Stimulated activated effector memory CD8-positive, alpha-beta T cell treated with anti-CD3 and anti-CD28 coated beads, Interleukin-12 subunit alpha, Interleukin-12 subunit beta, amount 100 ng/mL, for 72 hours (primary cell): ENCODE measurements around the gene WNK1.
A peak's percentile ranks its signal among the peaks of the same experiment; 100 is the strongest.

Source experiments
- ATAC-seq: fragments of 150-1000 bp; cut with Tn5 transposase; 2 replicates; pipeline ENCODE4 v1.10.0; 2021
- DNase-seq, 2 donors: peaks; one replicate each; pipeline ENCODE4 v3.0.0; 2021 to 2022; ENCODE audit warnings: low spot score in 2 of 2
- H3K27ac Mint-ChIP-seq: one replicate; pipeline ENCODE4 v1.8.0; 2022; ENCODE audit warnings: mild to moderate bottlenecking, mixed read lengths
- H3K36me3 Mint-ChIP-seq: one replicate; pipeline ENCODE4 v1.8.0; 2022; ENCODE audit warnings: mild to moderate bottlenecking, mixed read lengths
- H3K4me1 Mint-ChIP-seq: one replicate; pipeline ENCODE4 v1.8.0; 2022; ENCODE audit warnings: mixed read lengths
- H3K4me3 Mint-ChIP-seq: one replicate; pipeline ENCODE4 v1.8.0; 2022; ENCODE audit warnings: mild to moderate bottlenecking, mixed read lengths
- H3K9me3 Mint-ChIP-seq: one replicate; pipeline ENCODE4 v1.8.0; 2022; ENCODE audit warnings: mixed read lengths

The WNK1 gene

DNA sequence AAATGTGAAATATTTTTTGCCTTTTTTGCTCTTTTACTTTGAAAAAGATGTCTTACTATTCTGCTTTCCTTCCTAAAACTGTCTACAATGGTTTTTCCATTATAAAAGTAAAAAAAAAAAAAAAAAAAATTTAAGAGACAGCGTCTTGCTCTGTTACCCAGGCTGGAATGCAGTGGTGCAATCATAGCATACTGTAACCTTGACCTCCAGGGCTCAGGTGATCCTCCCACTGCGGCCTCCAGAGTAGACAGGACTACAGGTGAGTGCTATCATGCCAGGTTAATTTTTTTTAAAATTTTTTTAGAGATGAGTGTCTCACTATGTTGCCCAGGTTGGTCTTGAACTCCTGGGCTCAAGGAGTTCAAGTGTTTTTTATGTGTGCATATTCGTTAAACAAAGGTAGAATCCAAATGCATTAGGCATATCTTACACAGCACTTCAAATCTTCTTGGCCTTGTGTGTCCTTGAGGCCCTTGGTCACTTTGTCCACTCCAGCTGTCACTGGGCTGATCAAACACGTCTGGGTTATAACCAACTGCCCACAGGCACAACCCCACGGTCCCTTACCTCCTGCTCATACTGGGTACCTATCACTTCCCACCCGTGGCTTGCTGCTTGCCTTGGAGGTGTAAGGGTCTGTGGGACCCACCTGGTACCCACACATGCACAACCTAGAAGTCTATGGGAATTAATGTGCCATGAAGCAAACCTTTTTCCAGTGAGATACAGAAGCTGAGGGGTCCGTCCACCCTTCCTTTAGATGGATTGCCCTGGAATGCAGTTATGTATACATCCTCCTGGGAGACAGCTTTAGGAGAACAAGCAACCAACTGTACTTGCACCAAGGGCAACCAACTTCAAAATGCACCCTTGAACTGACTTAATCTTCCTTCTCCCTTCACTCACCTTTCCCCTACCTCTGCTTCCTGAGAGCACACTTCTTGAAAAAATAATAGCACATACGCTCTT lies 184.3 kb downstream of the WNK1 start:
- no peak for DNase-seq
- Mint-ChIP-seq H3K36me3 (peaks cover 49% of the 10 kb centered on the region), H3K27ac (no peak overlapping the region), H3K4me1 (no peaks in the 10 kb centered on the region), H3K9me3 (no peaks in the 10 kb centered on the region), H3K4me3 (no peak overlapping the region)
- ATAC-seq, result no peak

DNA sequence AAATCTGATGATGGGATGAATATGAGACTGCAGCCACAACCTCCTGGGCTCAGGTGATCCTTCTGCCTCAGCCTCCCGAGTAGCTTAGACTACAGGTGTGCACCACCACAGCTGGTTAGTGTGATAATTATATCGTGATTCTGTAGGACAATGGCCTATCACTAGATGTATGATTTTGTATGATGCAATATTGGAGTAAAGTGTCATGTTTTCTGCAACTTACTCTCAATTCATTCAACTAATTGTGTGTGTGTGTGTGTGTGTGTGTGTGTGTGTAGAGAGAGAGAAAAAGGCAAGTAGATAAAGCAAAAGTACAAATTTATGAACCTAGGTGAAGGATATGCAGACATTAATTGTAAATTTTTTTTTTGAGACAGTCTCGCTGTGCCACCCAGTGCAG lies 186.4 kb downstream of the WNK1 start:
- no peak overlapping the region for H3K4me3 Mint-ChIP-seq
- peak overlapping the region; percentile 83 for H3K27ac Mint-ChIP-seq
- ATAC-seq, result no peak
- H3K9me3 Mint-ChIP-seq, result no peaks in the 10 kb centered on the region
- no peak for DNase-seq
- H3K36me3 Mint-ChIP-seq, result peaks cover 50% of the 10 kb centered on the region
- H3K4me1 Mint-ChIP-seq, result peaks cover 3% of the 10 kb centered on the region

DNA sequence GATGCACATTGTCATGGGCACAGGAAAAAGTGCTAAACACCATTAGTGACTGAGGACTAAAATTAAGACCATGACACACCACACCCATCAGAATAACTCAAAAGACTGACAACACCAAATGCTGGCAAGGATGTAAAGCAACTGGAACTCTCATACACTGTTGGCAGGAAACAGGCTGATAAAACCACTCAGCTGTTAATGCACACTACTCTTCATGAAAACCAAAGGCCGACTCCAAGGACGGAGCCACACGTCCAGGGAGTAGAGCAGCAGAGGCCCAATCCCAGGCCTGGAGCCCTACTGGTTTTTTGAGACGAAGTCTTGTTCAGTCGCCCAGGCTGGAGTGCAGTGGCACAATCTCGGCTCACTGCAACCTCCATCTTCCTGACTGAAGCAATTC lies 190.7 kb downstream of the WNK1 start:
- no peak for ATAC-seq

DNA sequence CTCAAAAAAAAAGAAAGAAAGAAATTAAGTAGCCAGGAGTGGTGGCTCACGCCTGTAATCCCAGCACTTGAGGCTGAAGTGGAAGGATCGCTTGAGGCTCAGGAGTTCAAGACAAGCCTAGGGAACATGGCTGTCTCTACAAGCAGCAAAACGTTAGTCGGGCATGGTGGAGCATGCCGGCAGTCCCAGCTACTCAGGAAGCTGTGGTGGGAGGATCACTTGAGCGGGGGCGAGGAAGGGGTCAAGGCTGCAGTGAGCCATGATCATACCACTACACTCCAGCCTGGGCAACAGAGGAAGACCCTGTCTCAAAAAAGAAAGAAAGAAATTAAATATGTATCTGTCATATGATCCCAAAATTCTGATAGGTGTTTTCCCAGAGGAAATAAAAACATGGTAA lies 191.8 kb downstream of the WNK1 start:
- Mint-ChIP-seq H3K4me3 (peak overlapping the region; percentile 16), H3K36me3 (peaks cover 55% of the 10 kb centered on the region), H3K4me1 (peaks cover 37% of the 10 kb centered on the region), H3K9me3 (no peaks in the 10 kb centered on the region), H3K27ac (peak overlapping the region; percentile 81)
- DNase-seq (no peak), ATAC-seq (no peak)

More for the DNA sequence above, 190.7 kb downstream of the WNK1 start:
- no peak for DNase-seq
- no peak overlapping the region for H3K4me3 Mint-ChIP-seq
- peaks cover 29% of the 10 kb centered on the region for H3K4me1 Mint-ChIP-seq
- no peak overlapping the region for H3K27ac Mint-ChIP-seq
- H3K36me3 Mint-ChIP-seq, result peaks cover 61% of the 10 kb centered on the region
- no peaks in the 10 kb centered on the region for H3K9me3 Mint-ChIP-seq

DNA sequence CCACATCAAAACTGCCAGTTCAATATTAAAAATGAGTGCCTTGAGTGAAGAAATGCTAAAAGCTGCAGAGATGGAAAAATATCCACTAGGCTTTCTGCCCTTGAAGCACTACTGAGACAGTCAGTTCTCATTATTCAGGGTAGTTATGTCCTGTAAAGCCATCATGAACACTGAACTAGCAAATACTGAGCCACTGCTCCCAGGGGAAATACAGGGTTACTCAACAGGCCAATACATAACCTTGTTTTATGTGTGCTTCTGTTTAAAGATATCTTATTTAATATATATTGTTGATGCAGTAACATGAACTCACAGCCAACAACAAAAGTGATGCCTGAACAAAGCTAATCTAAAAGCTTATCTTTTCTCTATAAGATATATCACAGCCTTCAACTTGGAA lies 193.8 kb downstream of the WNK1 start:
- H3K4me1 Mint-ChIP-seq, result peaks cover 41% of the 10 kb centered on the region
- H3K9me3 Mint-ChIP-seq, result no peaks in the 10 kb centered on the region
- peak overlapping the region; percentile 59 for H3K4me3 Mint-ChIP-seq
- no peak for ATAC-seq
- peaks cover 46% of the 10 kb centered on the region for H3K36me3 Mint-ChIP-seq
- DNase-seq, result no peak
- peak overlapping the region; percentile 71 for H3K27ac Mint-ChIP-seq

DNA sequence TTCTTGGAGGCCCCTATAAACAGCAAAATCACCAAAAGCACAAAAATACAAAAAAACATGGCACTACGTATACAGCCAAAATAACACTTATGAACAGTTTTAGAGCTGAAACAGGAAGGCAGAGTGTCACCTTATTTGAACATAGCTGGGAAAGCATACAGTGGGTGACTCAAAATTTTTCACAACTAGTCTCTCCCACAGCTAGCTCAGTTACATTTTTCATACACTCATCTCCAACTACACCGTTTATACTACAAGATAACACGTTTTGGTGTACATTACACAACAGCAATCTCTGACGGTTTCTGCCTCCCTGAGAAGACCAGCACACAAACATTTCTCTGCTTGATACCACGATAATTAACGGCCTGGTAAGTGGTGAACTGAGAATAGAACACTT lies 194.3 kb downstream of the WNK1 start:
- ATAC-seq (peak; percentile 70), DNase-seq (no peak)
- H3K9me3 Mint-ChIP-seq, result no peaks in the 10 kb centered on the region
- H3K36me3 Mint-ChIP-seq, result peaks cover 41% of the 10 kb centered on the region
- H3K27ac Mint-ChIP-seq, result peak overlapping the region; percentile 71
- peaks cover 44% of the 10 kb centered on the region for H3K4me1 Mint-ChIP-seq
- peak overlapping the region; percentile 59 for H3K4me3 Mint-ChIP-seq

DNA sequence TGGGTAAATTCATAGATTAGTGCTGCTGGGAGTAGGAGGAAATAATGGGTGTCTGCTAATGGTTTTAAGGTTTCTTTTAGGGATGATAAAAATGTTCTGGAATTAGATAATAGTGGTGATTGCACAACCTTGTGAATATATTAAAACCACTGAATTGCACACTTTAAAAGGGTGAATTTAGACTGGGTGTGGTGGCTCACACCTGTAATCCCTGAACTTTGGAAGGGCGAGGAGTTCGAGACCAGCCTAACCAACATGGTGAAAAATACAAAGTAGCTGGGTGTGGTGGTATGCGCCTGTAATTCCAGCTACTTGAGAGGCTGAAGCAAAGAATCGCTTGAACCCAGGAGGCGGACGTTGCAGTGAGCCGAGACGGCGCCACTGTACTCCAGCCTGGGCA lies 195.9 kb downstream of the WNK1 start:
- DNase-seq (no peak), ATAC-seq (no peak)
- Mint-ChIP-seq H3K9me3 (no peaks in the 10 kb centered on the region), H3K27ac (peak overlapping the region; percentile 99), H3K4me3 (peak overlapping the region; percentile 100), H3K36me3 (peaks cover 36% of the 10 kb centered on the region), H3K4me1 (peaks cover 44% of the 10 kb centered on the region)

DNA sequence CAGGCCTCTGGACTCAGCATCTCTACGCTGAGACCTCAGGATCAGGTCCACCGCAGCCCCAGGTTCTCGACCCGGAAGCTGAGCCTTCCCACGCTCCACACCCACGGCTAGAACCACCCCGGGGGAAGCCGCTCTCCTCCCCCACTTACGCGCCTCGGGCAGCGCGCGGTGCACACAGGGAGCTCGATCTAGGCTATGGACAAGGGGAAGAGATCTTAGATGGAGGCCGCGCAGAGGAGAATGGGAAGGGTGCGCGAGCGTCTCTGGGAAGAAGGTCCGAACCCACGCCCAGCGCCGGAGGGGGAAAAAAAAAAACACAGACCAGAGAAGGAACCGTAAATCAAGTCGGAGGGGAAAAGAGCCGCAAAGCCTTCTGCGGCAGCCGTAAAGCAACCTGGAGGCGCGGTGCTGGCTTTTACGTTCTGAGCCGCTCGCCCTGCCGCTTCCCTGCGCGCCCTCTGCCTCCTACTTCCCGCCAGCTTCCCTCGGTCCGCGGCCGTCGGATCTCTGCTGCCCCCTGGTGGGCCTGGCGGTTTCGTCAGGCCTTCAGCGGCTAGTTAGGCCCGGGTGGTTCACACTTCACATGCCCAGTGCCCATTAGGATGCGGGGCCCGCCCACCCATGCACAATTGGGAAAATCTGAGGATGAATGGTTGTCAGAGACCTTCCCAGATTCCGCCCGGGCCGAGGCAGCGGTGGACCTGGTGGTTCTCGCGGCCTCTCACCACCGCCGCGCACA lies 197.2 kb downstream of the WNK1 start, which contains the start of gene RAD52:
Gene RAD52 (minus strand): TSS at position 242 of the 739 bp plus-strand sequence. CDS start 16,636 bp downstream, outside the sequence.
- H3K4me1 Mint-ChIP-seq, result peaks cover 38% of the 10 kb centered on the region
- peak; percentile 99 to 100 for DNase-seq
- H3K36me3 Mint-ChIP-seq, result peaks cover 26% of the 10 kb centered on the region
- peak within 1 kb of the TSS; percentile 99 for H3K27ac Mint-ChIP-seq
- no peaks in the 10 kb centered on the region for H3K9me3 Mint-ChIP-seq
- ATAC-seq, result peak; percentile 85
- peak within 1 kb of the TSS; percentile 100 for H3K4me3 Mint-ChIP-seq

DNA sequence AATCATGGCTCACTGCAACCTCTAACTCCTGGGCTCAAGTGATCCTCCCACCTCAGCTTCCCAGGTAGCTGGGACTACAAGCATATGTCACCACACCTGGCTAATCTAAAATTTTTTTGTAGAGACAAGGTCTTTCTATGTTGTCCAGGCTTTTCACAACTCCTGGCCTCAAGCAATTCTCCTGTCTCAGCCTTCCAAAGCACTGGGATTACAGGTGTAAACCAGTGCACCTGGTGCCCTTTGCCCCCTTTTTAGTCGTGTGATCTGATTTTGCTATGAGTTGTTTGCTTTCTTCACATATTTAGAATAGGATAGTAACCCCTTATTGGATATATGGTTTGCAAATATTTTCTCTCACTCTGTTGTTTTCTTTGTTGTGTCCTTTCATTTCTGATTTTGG lies 198.8 kb downstream of the WNK1 start:
- Mint-ChIP-seq H3K4me3 (peak overlapping the region; percentile 100), H3K9me3 (no peaks in the 10 kb centered on the region), H3K27ac (no peak overlapping the region), H3K4me1 (peaks cover 33% of the 10 kb centered on the region), H3K36me3 (peaks cover 16% of the 10 kb centered on the region)
- no peak for DNase-seq
- ATAC-seq, result no peak

DNA sequence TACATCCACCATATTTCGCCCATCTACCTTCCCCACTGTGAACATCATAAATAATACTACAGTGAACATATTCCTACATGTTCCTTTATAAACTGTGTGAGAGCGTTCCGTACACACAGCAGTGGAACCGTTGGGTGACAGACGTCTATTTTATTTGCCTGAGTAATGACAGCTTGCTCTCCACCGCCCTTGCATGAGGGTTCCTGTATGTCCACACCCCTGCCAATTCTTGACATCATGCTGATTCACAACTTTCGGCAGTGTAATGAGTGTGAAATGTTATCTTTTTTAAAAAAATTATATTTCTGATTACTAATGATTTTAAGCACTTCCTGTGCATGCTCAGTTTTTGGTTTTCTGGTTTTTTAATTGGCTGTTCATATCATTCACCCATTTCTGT lies 201.4 kb downstream of the WNK1 start:
- H3K4me3 Mint-ChIP-seq, result no peak overlapping the region
- ATAC-seq (peak; percentile 47), DNase-seq (no peak)
- H3K4me1 Mint-ChIP-seq, result peaks cover 16% of the 10 kb centered on the region
- H3K9me3 Mint-ChIP-seq, result no peaks in the 10 kb centered on the region
- H3K27ac Mint-ChIP-seq, result no peak overlapping the region
- H3K36me3 Mint-ChIP-seq, result peaks cover 10% of the 10 kb centered on the region

DNA sequence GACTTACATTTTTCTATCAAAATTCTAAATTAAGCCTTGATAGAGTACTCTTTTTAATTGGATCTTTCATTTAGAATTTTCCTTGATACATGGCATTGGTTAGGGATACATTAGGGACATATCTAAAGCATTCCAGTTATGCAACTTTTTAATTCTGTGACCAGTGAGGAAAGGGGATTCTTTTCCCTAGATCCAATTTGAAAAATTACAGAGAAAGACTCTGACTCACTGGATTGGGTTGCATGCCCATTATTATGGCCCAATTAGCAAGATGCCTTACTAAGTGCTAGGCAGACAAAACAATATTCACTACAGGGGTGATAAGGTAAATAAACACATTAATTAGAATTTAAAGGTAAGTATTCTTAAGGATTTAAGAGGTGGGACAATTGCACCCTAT lies 202.4 kb downstream of the WNK1 start:
- Mint-ChIP-seq H3K27ac (no peak overlapping the region), H3K4me1 (peaks cover 10% of the 10 kb centered on the region), H3K4me3 (no peak overlapping the region), H3K9me3 (no peaks in the 10 kb centered on the region), H3K36me3 (peaks cover 4% of the 10 kb centered on the region)
- no peak for ATAC-seq
- no peak for DNase-seq

DNA sequence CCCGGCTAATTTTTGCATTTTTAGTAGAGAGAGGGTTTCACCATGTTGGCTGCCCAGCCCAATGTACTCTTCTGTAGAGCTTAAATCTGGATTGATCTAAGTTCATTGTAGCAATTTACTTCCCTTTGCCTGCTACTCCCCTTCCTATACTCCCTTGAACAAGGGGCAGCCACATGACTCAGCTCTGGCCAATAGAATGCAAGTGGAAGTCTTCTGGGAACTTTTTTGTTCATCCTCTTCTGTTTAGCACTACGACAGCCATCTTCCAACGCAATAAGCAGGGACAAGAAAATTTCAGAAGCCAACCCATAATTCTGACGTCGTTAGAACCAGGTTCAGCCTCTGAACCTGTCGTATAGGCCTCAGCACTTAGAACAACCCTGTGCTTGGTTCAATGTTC lies 203.6 kb downstream of the WNK1 start:
- Mint-ChIP-seq H3K4me1 (peaks cover 10% of the 10 kb centered on the region), H3K27ac (no peak overlapping the region), H3K4me3 (no peak overlapping the region), H3K9me3 (no peaks in the 10 kb centered on the region), H3K36me3 (no peaks in the 10 kb centered on the region)
- ATAC-seq, result no peak
- no peak for DNase-seq

DNA sequence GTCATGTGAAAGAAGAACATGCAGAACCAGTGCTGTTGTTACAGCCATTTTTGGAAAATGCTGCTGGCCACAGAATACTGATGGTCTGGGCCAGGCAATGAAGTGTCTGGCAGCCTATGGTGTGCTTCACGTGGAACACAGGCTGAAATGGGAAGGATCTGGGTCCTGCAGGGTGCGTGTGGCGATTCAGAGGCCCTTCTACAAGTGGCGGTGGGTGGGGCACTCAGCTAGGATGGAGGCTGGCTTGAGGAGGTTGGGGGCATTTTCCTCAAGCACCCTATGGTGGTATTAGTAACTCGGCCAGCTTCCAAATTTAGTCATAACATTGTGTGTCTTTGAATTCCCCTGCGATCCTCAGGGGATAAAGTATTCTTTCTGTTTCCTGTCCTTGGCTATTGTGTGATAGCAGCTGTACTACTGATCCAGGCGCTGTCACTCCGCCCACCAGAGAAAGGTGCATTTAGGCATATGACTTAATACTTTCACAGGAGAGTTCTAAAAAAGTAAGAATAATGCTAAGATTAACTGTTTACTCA lies 206.3 kb downstream of the WNK1 start:
- H3K36me3 Mint-ChIP-seq, result no peaks in the 10 kb centered on the region
- ATAC-seq, result peak; percentile 15
- H3K9me3 Mint-ChIP-seq, result no peaks in the 10 kb centered on the region
- no peak overlapping the region for H3K4me3 Mint-ChIP-seq
- DNase-seq, result no peak
- H3K4me1 Mint-ChIP-seq, result peaks cover 7% of the 10 kb centered on the region
- H3K27ac Mint-ChIP-seq, result no peak overlapping the region
